PC-3 (cell line): ENCODE measurements around the gene PCNP. TPM values are rescaled to one million over a fixed set of nuclear protein-coding genes. Genes with fewer than 3 reads are reported as not detected.
A peak's percentile ranks its signal among the peaks of the same experiment; 100 is the strongest.

Experiments
- ATAC-seq: fragments of 200-7000 bp; cut with Tn5 transposase; 2 replicates; pipeline ENCODE4 v1.9.1; 2020; ENCODE audit warnings: mild to moderate bottlenecking, moderate library complexity
- BruUV-seq: library from RNA; stranded (reverse); fragments of 400-500 nt; replicated peaks from 2 replicates; lab custom pipeline; 2021; lab: Mats Ljungman, UMichigan
- CTCF ChIA-PET: fragments of 300-600 bp; sonication (Branson Sonifier 250); formaldehyde crosslinking; loops from one replicate; lab custom pipeline; 2022; ENCODE audit warnings: antibody characterized with exemption; lab: Charles Lee
- POLR2A ChIA-PET: fragments of 300-600 bp; sonication (Branson Sonifier 250); formaldehyde crosslinking; loops from one replicate; lab custom pipeline; 2022; ENCODE audit warnings: antibody characterized with exemption; ENCODE audit not compliant: unreplicated experiment; lab: Charles Lee
- DNase-seq: peaks from one replicate; pipeline ENCODE4 v3.0.0-alpha.2; 2015
- H2AFZ ChIP-seq: fragments of 300-600 bp; sonication (generic); 2 replicates; pipeline ENCODE4 v1.6.0; 2016; ENCODE audit warnings: antibody characterized with exemption, low read length
- H3F3A ChIP-seq: fragments of 300-600 bp; sonication (generic); one replicate; pipeline ENCODE4 v1.6.0; 2017; ENCODE audit warnings: antibody characterized with exemption, low read length, control low read depth, mild to moderate bottlenecking; ENCODE audit not compliant: unreplicated experiment
- H3K27ac ChIP-seq: fragments of 300-600 bp; sonication (generic); 2 replicates; pipeline ENCODE4 v1.5.1; 2016; ENCODE audit warnings: mild to moderate bottlenecking, low read length
- H3K27me3 ChIP-seq: fragments of 300-600 bp; sonication (generic); 2 replicates; pipeline ENCODE4 v1.6.1; 2016; ENCODE audit warnings: low read length, mixed read lengths
- H3K36me3 ChIP-seq: fragments of 300-600 bp; sonication (generic); 2 replicates; pipeline ENCODE4 v1.6.1; 2016; ENCODE audit warnings: low read depth, mixed run types, low read length, mixed read lengths
- H3K4me1 ChIP-seq: fragments of 300-600 bp; sonication (generic); 2 replicates; pipeline ENCODE4 v1.5.1; 2016; ENCODE audit warnings: low read length; ENCODE audit not compliant: insufficient read depth
- H3K4me2 ChIP-seq: fragments of 300-600 bp; sonication (generic); 2 replicates; pipeline ENCODE4 v1.6.0; 2016; ENCODE audit warnings: low read length
- H3K4me3 ChIP-seq: fragments of 300-600 bp; sonication (generic); 2 replicates; pipeline ENCODE4 v1.5.1; 2016; ENCODE audit warnings: mild to moderate bottlenecking, low read length, mixed read lengths
- H3K79me2 ChIP-seq: fragments of 300-600 bp; sonication (generic); 2 replicates; pipeline ENCODE4 v1.6.1; 2017; ENCODE audit warnings: low read length, mixed read lengths
- H3K9ac ChIP-seq: fragments of 300-600 bp; sonication (generic); 2 replicates; pipeline ENCODE4 v1.6.0; 2016; ENCODE audit warnings: mild to moderate bottlenecking, low read length
- H3K9me2 ChIP-seq: fragments of 300-600 bp; sonication (generic); replicated peaks from 2 replicates; pipeline ENCODE4 v1.6.1; 2016; ENCODE audit warnings: mixed run types, low read length, mixed read lengths
- H3K9me3 ChIP-seq: fragments of 300-600 bp; sonication (generic); 2 replicates; pipeline ENCODE4 v1.6.1; 2016; ENCODE audit warnings: low read length, mixed read lengths
- H4K20me1 ChIP-seq: fragments of 300-600 bp; sonication (generic); 2 replicates; pipeline ENCODE4 v1.6.1; 2016; ENCODE audit warnings: low read length, mixed read lengths
- CTCF ChIP-seq: fragments of 300-600 bp; sonication (generic); conservative IDR thresholded peaks from 2 replicates; pipeline ENCODE4 v1.5.1; 2017; ENCODE audit warnings: antibody characterized with exemption, low read depth, mild to moderate bottlenecking, low read length
- EZH2 ChIP-seq: fragments of 300-600 bp; sonication (generic); IDR thresholded peaks from one replicate; pipeline ENCODE4 v1.6.1; 2017; ENCODE audit warnings: antibody characterized with exemption, mild to moderate bottlenecking, low read length; ENCODE audit not compliant: unreplicated experiment
- EZH2phosphoT487 ChIP-seq: fragments of 300-600 bp; sonication (generic); IDR thresholded peaks from 2 replicates; pipeline ENCODE4 v1.6.1; 2018; ENCODE audit warnings: mild to moderate bottlenecking, antibody characterized with exemption, low read length, borderline replicate concordance
- intact Hi-C: fragments of 100-400 bp; cut with micrococcal nuclease; formaldehyde crosslinking; loops from 2 replicates; pipeline ENCODE4 v1.9.0; 2023
- total RNA-seq: library from RNA; depleted of rRNA; stranded (reverse); fragments of >200 nt; gene quantifications from 2 replicates; pipeline ENCODE4 v1.2.3, GENCODE V29; 2014

Gene PCNP
- total RNA-seq, 1 experiment from 2014 or later = 71.1 TPM

DNA sequence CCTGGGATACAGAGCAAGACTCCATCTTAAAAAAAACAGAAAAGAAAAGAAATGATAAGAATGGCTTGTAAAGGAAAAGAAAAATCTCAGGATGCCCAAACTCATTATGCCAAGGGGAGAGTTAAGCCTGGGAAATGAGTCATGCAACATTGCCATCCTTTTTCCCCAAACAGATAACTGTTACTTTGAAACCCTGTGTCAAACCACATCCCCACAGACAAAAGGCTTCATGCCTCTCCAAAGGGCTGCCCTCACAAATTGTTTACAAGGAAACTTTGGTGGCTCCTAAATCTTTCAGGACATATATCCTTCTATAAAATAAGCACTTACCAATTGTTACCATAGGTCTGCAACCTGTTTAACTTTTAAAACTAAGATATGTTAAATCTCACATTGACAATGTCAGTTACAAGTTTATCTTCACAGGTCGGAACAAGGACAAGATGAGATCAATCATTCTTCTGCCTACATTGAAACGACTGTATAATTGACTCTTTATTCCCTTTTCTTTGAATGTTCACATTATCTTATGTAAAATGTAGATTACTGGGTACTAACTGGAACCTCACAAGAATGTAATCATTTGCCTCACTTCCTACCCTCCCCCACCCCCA, 42.4 kb upstream of the PCNP start:
- H3K4me2 ChIP-seq = no peak overlapping the region
- H3K9me2 ChIP-seq = no peaks in the 10 kb centered on the region
- H2AFZ ChIP-seq = no peak overlapping the region
- intact Hi-C loops = no loop called here
- no peak overlapping the region for H3K4me3 ChIP-seq
- DNase-seq (no peak), ATAC-seq (no peak)
- no peak overlapping the region for H3K27ac ChIP-seq
- 0 out of 2 replicates have a peak, but pooled peaks cover 3% of the 10 kb centered on the region for H3K9me3 ChIP-seq
- no TSS peak for BruUV-seq
- no peaks in the 10 kb centered on the region for H3K36me3 ChIP-seq
- H4K20me1 ChIP-seq = no peaks in the 10 kb centered on the region
- H3K9ac ChIP-seq = no peak overlapping the region
- ChIA-PET POLR2A (interaction anchor here (0.5 kb wide), 1 partner anchor 14 kb away, joined by 7 read pairs; no protein-coding TSS in a partner anchor), CTCF (no interaction called here)
- H3F3A ChIP-seq = no peaks in the 10 kb centered on the region
- H3K79me2 ChIP-seq = no peaks in the 10 kb centered on the region
- H3K4me1 ChIP-seq = no peaks in the 10 kb centered on the region
- TF ChIP-seq EZH2phosphoT487 = no peak
- TF ChIP-seq EZH2 = no peak
- TF ChIP-seq CTCF = no peak
- H3K27me3 ChIP-seq = no peaks in the 10 kb centered on the region

- Histone ChIP-seq H3K9me3 (0 out of 2 replicates have a peak, but pooled peaks cover 3% of the 10 kb centered on the region), H3K79me2 (no peaks in the 10 kb centered on the region), H3F3A (no peaks in the 10 kb centered on the region), H3K4me1 (no peaks in the 10 kb centered on the region), H3K27me3 (no peaks in the 10 kb centered on the region), H3K27ac (no peak overlapping the region), H3K4me3 (no peak overlapping the region), H4K20me1 (no peaks in the 10 kb centered on the region), H2AFZ (no peak overlapping the region), H3K9me2 (no peaks in the 10 kb centered on the region), H3K9ac (no peak overlapping the region), H3K36me3 (no peaks in the 10 kb centered on the region), H3K4me2 (no peak overlapping the region)
- DNase-seq = no peak
- intact Hi-C loops = no loop called here
- ChIA-PET POLR2A (no interaction called here), CTCF (no interaction called here)
- ATAC-seq = no peak
- no TSS peak for BruUV-seq
- TF ChIP-seq EZH2 (no peak), EZH2phosphoT487 (no peak), CTCF (no peak)
These were observed 41.0 kb upstream of the PCNP start for GRCh38 chr3:101532783-101533602.

GRCh38 chr3:101533603-101533968, 40.4 kb upstream of the PCNP start:
- Histone ChIP-seq H3K27ac (no peak overlapping the region), H3F3A (no peaks in the 10 kb centered on the region), H4K20me1 (no peaks in the 10 kb centered on the region), H3K36me3 (no peaks in the 10 kb centered on the region), H3K4me2 (no peak overlapping the region), H3K9ac (no peak overlapping the region), H3K9me3 (0 out of 2 replicates have a peak, but pooled peaks cover 3% of the 10 kb centered on the region), H3K79me2 (no peaks in the 10 kb centered on the region), H3K9me2 (no peaks in the 10 kb centered on the region), H2AFZ (no peak overlapping the region), H3K4me3 (no peak overlapping the region), H3K27me3 (no peaks in the 10 kb centered on the region), H3K4me1 (no peaks in the 10 kb centered on the region)
- intact Hi-C loops = no loop called here
- ATAC-seq (no peak), DNase-seq (peak; percentile 10)
- TF ChIP-seq EZH2 (no peak), CTCF (no peak), EZH2phosphoT487 (no peak)
- POLR2A ChIA-PET = no interaction called here
- CTCF ChIA-PET = no interaction called here
- BruUV-seq = no TSS peak
